ENCODE measurements around the gene CDH2.

- TF ChIP-seq, protein P1, sequence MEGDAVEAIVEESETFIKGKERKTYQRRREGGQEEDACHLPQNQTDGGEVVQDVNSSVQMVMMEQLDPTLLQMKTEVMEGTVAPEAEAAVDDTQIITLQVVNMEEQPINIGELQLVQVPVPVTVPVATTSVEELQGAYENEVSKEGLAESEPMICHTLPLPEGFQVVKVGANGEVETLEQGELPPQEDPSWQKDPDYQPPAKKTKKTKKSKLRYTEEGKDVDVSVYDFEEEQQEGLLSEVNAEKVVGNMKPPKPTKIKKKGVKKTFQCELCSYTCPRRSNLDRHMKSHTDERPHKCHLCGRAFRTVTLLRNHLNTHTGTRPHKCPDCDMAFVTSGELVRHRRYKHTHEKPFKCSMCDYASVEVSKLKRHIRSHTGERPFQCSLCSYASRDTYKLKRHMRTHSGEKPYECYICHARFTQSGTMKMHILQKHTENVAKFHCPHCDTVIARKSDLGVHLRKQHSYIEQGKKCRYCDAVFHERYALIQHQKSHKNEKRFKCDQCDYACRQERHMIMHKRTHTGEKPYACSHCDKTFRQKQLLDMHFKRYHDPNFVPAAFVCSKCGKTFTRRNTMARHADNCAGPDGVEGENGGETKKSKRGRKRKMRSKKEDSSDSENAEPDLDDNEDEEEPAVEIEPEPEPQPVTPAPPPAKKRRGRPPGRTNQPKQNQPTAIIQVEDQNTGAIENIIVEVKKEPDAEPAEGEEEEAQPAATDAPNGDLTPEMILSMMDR (IDR thresholded peaks at IDR 0.05), result no peak
- TF ChIP-seq POLR2A (IDR thresholded peaks at IDR 0.05) (no peak), EP300 (IDR thresholded peaks at IDR 0.05) (no peak)
These were observed 68.1 kb downstream of the CDH2 start for GRCh38 chr18:28108814-28109213.

Measured in ovary (tissue), 3 donors.